Measurements from ENCODE around the gene GSG1L.

GSG1L gene

GRCh38 chr16:27927266-27927901 lies 136.1 kb downstream of the GSG1L start:
- Histone ChIP-seq H3K4me2 (ENCODE audit: low read length, poor library complexity, severe bottlenecking) (no peak overlapping the region), H3K36me3 (ENCODE audit: control insufficient read depth in 1 of 2, insufficient read depth in 2 of 2, low read depth in 1 of 2, low read length in 2 of 2) (no peaks in the 10 kb centered on the region)

GRCh38 chr16:27925612-27926011 lies 137.9 kb downstream of the GSG1L start:
- Histone ChIP-seq H3K23ac (ENCODE audit: low read length in 2 of 2) (no peak overlapping the region), H2BK15ac (ENCODE audit: low read depth, poor library complexity, severe bottlenecking) (no peak overlapping the region), H3K4ac (ENCODE audit: low read depth in 1 of 2, low read length in 2 of 2) (no peak overlapping the region), H2BK120ac (ENCODE audit: low read depth, low read length) (no peak overlapping the region), H4K91ac (ENCODE audit: low read length) (no peak overlapping the region), H3K4me2 (ENCODE audit: low read length, poor library complexity, severe bottlenecking) (no peak overlapping the region), H3K18ac (ENCODE audit: low read depth in 1 of 2, low read length in 2 of 2) (no peak overlapping the region), H3K4me1 (ENCODE audit: control insufficient read depth, insufficient read depth, low read depth, low read length) (no peaks in the 10 kb centered on the region), H3K14ac (ENCODE audit: low read length in 2 of 2) (no peak overlapping the region), H2BK12ac (ENCODE audit: low read length in 2 of 2) (no peak overlapping the region), H3K4me3 (ENCODE audit: insufficient read depth in 1 of 2, low read depth in 1 of 2, low read length in 2 of 2) (no peak overlapping the region), H2AFZ (ENCODE audit: low read depth, low read length) (no peak overlapping the region), H2BK5ac (ENCODE audit: low read depth, low read length, poor library complexity, severe bottlenecking) (no peak overlapping the region), H3K36me3 (ENCODE audit: control insufficient read depth in 1 of 2, insufficient read depth in 2 of 2, low read depth in 1 of 2, low read length in 2 of 2) (no peaks in the 10 kb centered on the region), H2AK5ac (ENCODE audit: low read length, severe bottlenecking) (no peak overlapping the region), H3K79me1 (replicated peaks; ENCODE audit: low read length, poor library complexity, severe bottlenecking) (no peaks in the 10 kb centered on the region), H4K8ac (ENCODE audit: low read length) (no peak overlapping the region), H3K9me3 (ENCODE audit: control insufficient read depth, low read length) (no peaks in the 10 kb centered on the region), H3K9ac (ENCODE audit: low read length) (no peak overlapping the region), H3K27ac (ENCODE audit: low read length, poor library complexity, severe bottlenecking) (no peak overlapping the region), H3K27me3 (ENCODE audit: control insufficient read depth in 1 of 2, insufficient read depth in 1 of 2, low read length in 2 of 2) (peaks cover 4 to 13% of the 10 kb centered on the region in 2 experiments)
- no peak for DNase-seq
- 74% methylated on average over 9 of the region's 9 CpGs for WGBS

More at GRCh38 chr16:27927266-27927901, 136.1 kb downstream of the GSG1L start:
- Histone ChIP-seq H2BK12ac (ENCODE audit: low read length in 2 of 2) (no peak overlapping the region), H2AFZ (ENCODE audit: low read depth, low read length) (no peak overlapping the region), H3K27me3 (ENCODE audit: control insufficient read depth in 1 of 2, insufficient read depth in 1 of 2, low read length in 2 of 2) (peaks cover 4 to 10% of the 10 kb centered on the region in 2 experiments), H3K18ac (ENCODE audit: low read depth in 1 of 2, low read length in 2 of 2) (no peak overlapping the region), H3K9ac (ENCODE audit: low read length) (no peak overlapping the region), H3K27ac (ENCODE audit: low read length, poor library complexity, severe bottlenecking) (no peak overlapping the region), H3K4me3 (ENCODE audit: insufficient read depth in 1 of 2, low read depth in 1 of 2, low read length in 2 of 2) (no peak overlapping the region), H3K4ac (ENCODE audit: low read depth in 1 of 2, low read length in 2 of 2) (no peak overlapping the region), H4K8ac (ENCODE audit: low read length) (no peak overlapping the region), H2BK120ac (ENCODE audit: low read depth, low read length) (no peak overlapping the region), H3K23ac (ENCODE audit: low read length in 2 of 2) (no peak overlapping the region), H3K9me3 (ENCODE audit: control insufficient read depth, low read length) (peaks cover 2% of the 10 kb centered on the region), H3K79me1 (replicated peaks; ENCODE audit: low read length, poor library complexity, severe bottlenecking) (no peaks in the 10 kb centered on the region), H3K4me1 (ENCODE audit: control insufficient read depth, insufficient read depth, low read depth, low read length) (no peaks in the 10 kb centered on the region), H3K14ac (ENCODE audit: low read length in 2 of 2) (no peak overlapping the region), H2BK15ac (ENCODE audit: low read depth, poor library complexity, severe bottlenecking) (no peak overlapping the region), H2BK5ac (ENCODE audit: low read depth, low read length, poor library complexity, severe bottlenecking) (no peak overlapping the region), H4K91ac (ENCODE audit: low read length) (no peak overlapping the region), H2AK5ac (ENCODE audit: low read length, severe bottlenecking) (no peak overlapping the region)
- DNase-seq = no peak
- WGBS = 67% methylated on average over 13 of the region's 13 CpGs

- peaks cover 0 to 5% of the 10 kb centered on the region in 2 experiments for H3K27me3 ChIP-seq (ENCODE audit: control insufficient read depth in 1 of 2, insufficient read depth in 1 of 2, low read length in 2 of 2)
- H3K18ac ChIP-seq (ENCODE audit: low read depth in 1 of 2, low read length in 2 of 2) = no peak overlapping the region
- DNase-seq = no peak
- no peak overlapping the region for H3K9ac ChIP-seq (ENCODE audit: low read length)
- no peak overlapping the region for H3K4me2 ChIP-seq (ENCODE audit: low read length, poor library complexity, severe bottlenecking)
- no peak overlapping the region for H3K4ac ChIP-seq (ENCODE audit: low read depth in 1 of 2, low read length in 2 of 2)
- H4K8ac ChIP-seq (ENCODE audit: low read length) = no peak overlapping the region
- no peak overlapping the region for H2AK5ac ChIP-seq (ENCODE audit: low read length, severe bottlenecking)
- H2BK15ac ChIP-seq (ENCODE audit: low read depth, poor library complexity, severe bottlenecking) = no peak overlapping the region
- H3K27ac ChIP-seq (ENCODE audit: low read length, poor library complexity, severe bottlenecking) = no peak overlapping the region
- H3K36me3 ChIP-seq (ENCODE audit: control insufficient read depth in 1 of 2, insufficient read depth in 2 of 2, low read depth in 1 of 2, low read length in 2 of 2) = no peaks in the 10 kb centered on the region
- 47% methylated on average over 2 of the region's 4 CpGs for WGBS
- no peak overlapping the region for H3K23ac ChIP-seq (ENCODE audit: low read length in 2 of 2)
- no peaks in the 10 kb centered on the region for H3K9me3 ChIP-seq (ENCODE audit: control insufficient read depth, low read length)
- H2BK12ac ChIP-seq (ENCODE audit: low read length in 2 of 2) = no peak overlapping the region
- no peak overlapping the region for H3K4me3 ChIP-seq (ENCODE audit: insufficient read depth in 1 of 2, low read depth in 1 of 2, low read length in 2 of 2)
- H4K91ac ChIP-seq (ENCODE audit: low read length) = no peak overlapping the region
- no peak overlapping the region for H2BK5ac ChIP-seq (ENCODE audit: low read depth, low read length, poor library complexity, severe bottlenecking)
- no peaks in the 10 kb centered on the region for H3K4me1 ChIP-seq (ENCODE audit: control insufficient read depth, insufficient read depth, low read depth, low read length)
- no peak overlapping the region for H2BK120ac ChIP-seq (ENCODE audit: low read depth, low read length)
- H2AFZ ChIP-seq (ENCODE audit: low read depth, low read length) = no peak overlapping the region
- H3K79me1 ChIP-seq (replicated peaks; ENCODE audit: low read length, poor library complexity, severe bottlenecking) = no peaks in the 10 kb centered on the region
- no peak overlapping the region for H3K14ac ChIP-seq (ENCODE audit: low read length in 2 of 2)
These were observed 138.9 kb downstream of the GSG1L start for GRCh38 chr16:27924411-27925118.

- Histone ChIP-seq H2BK5ac (ENCODE audit: low read depth, low read length, poor library complexity, severe bottlenecking) (no peak overlapping the region), H3K14ac (ENCODE audit: low read length in 2 of 2) (no peak overlapping the region), H4K91ac (ENCODE audit: low read length) (no peak overlapping the region), H3K9ac (ENCODE audit: low read length) (no peak overlapping the region), H3K9me3 (ENCODE audit: control insufficient read depth, low read length) (no peaks in the 10 kb centered on the region), H2BK12ac (ENCODE audit: low read length in 2 of 2) (no peak overlapping the region), H3K23ac (ENCODE audit: low read length in 2 of 2) (no peak overlapping the region), H2BK120ac (ENCODE audit: low read depth, low read length) (no peak overlapping the region), H3K27ac (ENCODE audit: low read length, poor library complexity, severe bottlenecking) (no peak overlapping the region), H2AFZ (ENCODE audit: low read depth, low read length) (no peak overlapping the region), H3K36me3 (ENCODE audit: control insufficient read depth in 1 of 2, insufficient read depth in 2 of 2, low read depth in 1 of 2, low read length in 2 of 2) (no peaks in the 10 kb centered on the region), H3K4ac (ENCODE audit: low read depth in 1 of 2, low read length in 2 of 2) (no peak overlapping the region), H2AK5ac (ENCODE audit: low read length, severe bottlenecking) (no peak overlapping the region), H3K4me2 (ENCODE audit: low read length, poor library complexity, severe bottlenecking) (no peak overlapping the region), H3K4me1 (ENCODE audit: control insufficient read depth, insufficient read depth, low read depth, low read length) (no peaks in the 10 kb centered on the region), H3K27me3 (ENCODE audit: control insufficient read depth in 1 of 2, insufficient read depth in 1 of 2, low read length in 2 of 2) (peaks cover 0 to 5% of the 10 kb centered on the region in 2 experiments), H3K79me1 (replicated peaks; ENCODE audit: low read length, poor library complexity, severe bottlenecking) (no peaks in the 10 kb centered on the region), H2BK15ac (ENCODE audit: low read depth, poor library complexity, severe bottlenecking) (no peak overlapping the region), H4K8ac (ENCODE audit: low read length) (no peak overlapping the region), H3K18ac (ENCODE audit: low read depth in 1 of 2, low read length in 2 of 2) (no peak overlapping the region), H3K4me3 (ENCODE audit: insufficient read depth in 1 of 2, low read depth in 1 of 2, low read length in 2 of 2) (no peak overlapping the region)
- 55% methylated on average over 1 of the region's 1 CpG for WGBS
- no peak for DNase-seq
These were observed 139.8 kb downstream of the GSG1L start for GRCh38 chr16:27923751-27924150.
